HUES6 (cell line): ENCODE results near the gene ZNF628.
A peak's percentile ranks its signal among the peaks of the same experiment; 100 is the strongest.

Experiments used
- H3K27ac ChIP-seq: 2 replicates; pipeline ENCODE4 v1.7.0; 2013; ENCODE audit warnings: low read depth, mild to moderate bottlenecking, low read length, inconsistent platforms
- H3K27me3 ChIP-seq: 2 replicates; pipeline ENCODE4 v1.6.1; 2013; ENCODE audit warnings: low read length; ENCODE audit not compliant: control insufficient read depth, insufficient read depth
- H3K36me3 ChIP-seq: 2 replicates; pipeline ENCODE4 v1.6.1; 2013; ENCODE audit warnings: low read length; ENCODE audit not compliant: control insufficient read depth, insufficient read depth
- H3K4me1 ChIP-seq: 2 replicates; pipeline ENCODE4 v1.6.1; 2013; ENCODE audit warnings: low read length; ENCODE audit not compliant: control insufficient read depth, insufficient read depth
- H3K4me3 ChIP-seq: 2 replicates; pipeline ENCODE4 v1.5.1; 2013; ENCODE audit warnings: low read depth, low read length
- H3K9ac ChIP-seq: one replicate; pipeline ENCODE4 v1.6.1; 2013; ENCODE audit warnings: mild to moderate bottlenecking, low read length
- H3K9me3 ChIP-seq: 2 replicates; pipeline ENCODE4 v1.6.1; 2013; ENCODE audit warnings: low read depth, low read length; ENCODE audit not compliant: control insufficient read depth, insufficient read depth

Gene ZNF628

GRCh38 chr19:55528030-55528803 lies 51.8 kb downstream of the ZNF628 start:
- Histone ChIP-seq H3K36me3 (no peaks in the 10 kb centered on the region), H3K27me3 (peaks cover 2% of the 10 kb centered on the region; the same call in 1 of the 2 replicates), H3K4me3 (peak overlapping the region; percentile 25; the same call in 1 of the 2 replicates), H3K4me1 (peaks cover 23% of the 10 kb centered on the region), H3K27ac (no peak overlapping the region), H3K9ac (peak overlapping the region; percentile 19), H3K9me3 (no peaks in the 10 kb centered on the region; the same call in 1 of the 2 replicates)

- no peaks in the 10 kb centered on the region; the same call in 1 of the 2 replicates for H3K27me3 ChIP-seq
- H3K9me3 ChIP-seq = no peaks in the 10 kb centered on the region; the same call in 1 of the 2 replicates
Observed at GRCh38 chr19:55529636-55530234, 53.3 kb downstream of the ZNF628 start.

GRCh38 chr19:55530996-55531395 lies 54.6 kb downstream of the ZNF628 start:
- H3K27me3 ChIP-seq = no peaks in the 10 kb centered on the region; the same call in 1 of the 2 replicates
- no peak overlapping the region for H3K27ac ChIP-seq
- no peaks in the 10 kb centered on the region for H3K36me3 ChIP-seq
- peaks cover 19% of the 10 kb centered on the region for H3K4me1 ChIP-seq
- no peaks in the 10 kb centered on the region; the same call in 1 of the 2 replicates for H3K9me3 ChIP-seq
- H3K9ac ChIP-seq = no peak overlapping the region
- no peak overlapping the region for H3K4me3 ChIP-seq

More at GRCh38 chr19:55529636-55530234, 53.3 kb downstream of the ZNF628 start:
- Histone ChIP-seq H3K4me1 (peaks cover 23% of the 10 kb centered on the region), H3K36me3 (no peaks in the 10 kb centered on the region), H3K4me3 (no peak overlapping the region), H3K27ac (no peak overlapping the region), H3K9ac (no peak overlapping the region)
